ENCODE data around the gene TAOK2.
"Not testable (repeated sequence)": the region's sequence is repeated elsewhere in the genome, so short reads cannot be mapped to it uniquely, and the experiment has no call there.

Gene TAOK2

DNA sequence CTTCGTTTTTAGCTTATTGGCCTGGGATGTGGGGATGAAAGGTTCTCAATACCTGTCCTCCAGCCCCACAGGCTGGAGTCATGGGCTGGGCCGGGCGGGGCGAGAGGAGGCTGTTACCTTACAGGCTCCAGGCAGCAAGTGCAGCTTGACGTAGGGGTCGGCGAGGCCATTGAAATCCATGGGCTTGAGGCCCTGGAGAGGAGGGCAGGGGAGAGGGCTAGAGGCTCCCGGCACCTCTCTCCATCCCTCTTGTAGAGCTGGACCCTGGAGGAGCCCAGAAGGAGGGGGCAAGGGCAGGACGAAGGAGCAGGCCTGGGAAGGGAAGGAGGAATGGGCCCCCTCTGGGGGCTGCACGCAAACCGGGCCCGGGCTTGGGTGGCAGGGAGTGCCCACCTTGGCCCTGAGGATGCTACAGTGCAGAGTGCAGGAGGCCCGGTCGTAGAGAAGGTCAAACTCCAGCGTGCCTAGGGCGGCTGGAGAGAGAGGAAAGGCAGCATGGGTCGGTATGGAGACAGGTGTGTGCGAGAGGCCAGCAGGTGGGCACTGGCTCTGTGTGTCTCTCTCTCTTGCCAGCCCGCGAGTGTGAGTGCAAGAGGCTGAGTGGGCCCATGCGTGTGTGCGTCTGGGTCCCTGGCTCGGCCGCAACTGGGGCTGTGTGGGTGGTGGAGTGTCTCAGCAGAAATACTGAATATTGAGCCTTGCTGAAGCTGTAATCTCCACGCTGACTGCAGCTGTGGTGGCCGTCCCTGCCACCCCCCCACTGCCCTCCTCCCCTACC, 35.6 kb downstream of the TAOK2 start:
- DNase-seq (ENCODE audit: insufficient read length) = no peak
- FAIRE-seq = no peak
- TF ChIP-seq POLR2AphosphoS5 (IDR thresholded peaks at IDR 0.05; ENCODE audit: low read depth, low read length) = no peak
- no peak for TF ChIP-seq TAF1 (IDR thresholded peaks at IDR 0.05; ENCODE audit: borderline replicate concordance, low read depth, low read length)

DNA sequence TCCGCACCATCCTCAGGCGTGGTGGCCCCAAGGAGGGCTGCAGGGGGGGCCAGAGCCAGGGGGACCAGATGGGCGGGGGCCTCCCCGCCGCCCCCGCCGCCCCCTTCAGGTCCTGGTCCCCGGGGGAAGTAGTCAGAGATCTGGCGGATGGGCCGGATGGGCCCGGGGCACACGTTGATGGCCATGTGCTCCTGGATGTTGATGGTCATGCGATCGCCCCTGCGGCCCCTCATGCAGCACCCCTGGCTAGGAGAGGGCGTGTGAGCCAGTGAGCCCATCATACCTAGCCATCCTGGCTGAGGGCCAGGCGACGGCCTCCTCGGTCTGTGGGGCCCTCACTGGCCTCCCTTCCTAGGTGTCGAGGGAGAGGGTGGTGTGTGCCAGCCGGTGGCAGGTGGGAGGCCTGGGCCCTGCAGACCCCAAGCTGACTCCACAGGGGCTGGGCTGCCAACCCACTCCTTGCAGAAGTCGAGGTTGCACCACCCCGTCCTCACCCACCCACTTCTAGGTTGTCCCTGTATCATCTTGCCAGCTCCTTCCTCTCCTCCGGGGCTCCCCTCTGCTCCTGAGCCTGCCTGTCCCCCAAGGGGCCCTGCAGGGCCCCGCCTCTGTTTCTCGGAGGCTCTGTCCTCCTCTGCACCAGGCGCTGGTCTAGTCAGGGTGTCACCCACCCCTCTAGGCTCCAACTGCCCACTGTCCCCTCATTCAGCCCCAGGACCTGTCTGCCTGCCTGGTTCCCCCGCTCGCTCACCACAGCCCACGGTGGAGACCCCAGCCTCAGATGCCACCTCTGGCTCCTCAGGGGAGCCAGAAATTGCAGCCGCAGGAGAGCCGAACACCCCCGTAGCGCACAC, 36.5 kb downstream of the TAOK2 start:
- TF ChIP-seq POLR2AphosphoS5 (IDR thresholded peaks at IDR 0.05; ENCODE audit: low read depth, low read length) (no peak), TAF1 (IDR thresholded peaks at IDR 0.05; ENCODE audit: borderline replicate concordance, low read depth, low read length) (no peak), POLR2A (IDR thresholded peaks at IDR 0.05; ENCODE audit: low read depth, low read length) (no peak)
- FAIRE-seq = no peak
- no peak for DNase-seq (ENCODE audit: insufficient read length)

DNA sequence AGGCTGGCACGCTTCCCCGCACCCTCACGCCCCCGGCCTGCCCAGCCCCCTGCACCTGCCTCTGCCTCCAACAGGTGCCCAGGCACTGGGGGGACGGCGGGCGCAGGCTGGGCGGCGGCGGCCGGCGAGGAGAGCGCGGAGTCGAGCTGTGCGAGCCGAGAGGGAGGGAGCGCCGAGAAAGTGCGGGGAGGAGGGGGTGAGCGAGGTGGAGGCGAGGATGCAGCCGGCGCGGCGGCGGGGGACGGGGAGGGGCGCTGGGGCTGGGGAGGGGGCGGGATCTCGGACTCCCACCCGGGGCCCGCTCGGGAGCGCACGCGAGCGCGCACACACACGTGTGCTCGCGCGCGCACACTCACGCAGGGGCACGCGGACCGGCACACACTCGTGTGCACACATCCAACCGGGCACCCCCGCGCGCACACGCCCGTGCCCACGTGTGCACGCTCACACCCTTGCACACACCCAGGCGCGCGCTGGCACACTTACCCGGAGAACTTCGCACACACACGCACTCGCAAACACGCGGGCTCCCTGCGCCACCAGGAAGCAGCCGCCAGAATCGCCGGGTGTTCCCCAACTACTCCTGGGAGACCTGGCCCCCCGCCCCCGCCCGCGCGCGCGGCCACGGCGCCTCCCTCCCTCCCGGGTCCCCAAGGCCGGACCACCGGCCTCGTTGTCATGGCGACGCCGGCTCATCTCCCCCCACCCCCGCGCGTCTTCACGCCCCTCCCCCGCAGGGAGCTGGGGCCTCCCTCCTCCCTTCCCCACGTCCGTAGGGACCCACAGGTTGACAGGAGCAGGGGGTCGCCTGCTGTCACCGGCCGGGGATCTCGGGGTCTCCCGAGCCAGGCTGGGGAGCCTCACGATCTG, 37.4 kb downstream of the TAOK2 start, which contains the start of gene DOC2A:
TSS of gene DOC2A (minus strand) at position 184 of the 870 bp plus-strand sequence. CDS start 805 bp downstream, outside the sequence.
- TF ChIP-seq POLR2A (IDR thresholded peaks at IDR 0.05; ENCODE audit: low read depth, low read length) (no peak), TAF1 (IDR thresholded peaks at IDR 0.05; ENCODE audit: borderline replicate concordance, low read depth, low read length) (no peak), POLR2AphosphoS5 (IDR thresholded peaks at IDR 0.05; ENCODE audit: low read depth, low read length) (no peak)
- FAIRE-seq (no peak), DNase-seq (ENCODE audit: insufficient read length) (no peak)

DNA sequence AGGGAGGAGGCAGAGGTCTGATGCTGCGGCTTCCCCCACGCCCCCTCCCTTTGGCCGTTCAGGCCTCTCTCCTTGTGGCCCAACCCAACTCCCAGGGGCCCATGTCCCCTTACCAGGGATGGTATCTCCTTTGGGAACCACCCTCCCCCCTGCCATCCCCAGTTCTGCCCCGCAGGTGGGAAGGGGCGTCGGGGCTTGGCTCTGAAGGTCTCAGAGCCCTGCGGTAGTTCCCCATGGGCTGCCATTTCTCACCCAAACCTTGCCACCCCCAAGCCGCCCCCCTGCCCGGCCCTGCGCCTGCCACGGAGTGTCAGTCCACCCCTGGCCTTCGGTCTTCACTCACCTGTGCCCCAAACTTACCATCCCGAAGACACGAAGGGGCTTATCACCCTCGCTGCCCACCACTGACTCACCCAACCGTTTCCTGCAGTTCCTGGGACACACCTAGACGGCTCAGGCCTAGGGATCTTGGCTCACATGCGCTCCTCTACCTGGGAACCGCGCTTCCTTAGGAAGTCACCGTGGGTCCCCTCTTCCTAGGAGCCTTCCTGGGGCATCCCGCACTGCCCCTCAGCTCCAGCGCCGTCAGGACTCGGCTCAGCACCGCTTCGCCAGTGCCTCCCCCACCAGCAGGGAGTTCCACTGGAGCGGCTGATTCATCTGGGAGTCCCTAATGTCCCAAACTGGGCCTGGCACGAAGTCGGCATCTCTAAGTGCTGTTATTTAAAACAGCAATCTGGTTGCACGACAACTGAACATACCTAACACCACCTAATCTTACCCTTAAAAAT, 38.2 kb downstream of the TAOK2 start:
- no peak for TF ChIP-seq POLR2A (IDR thresholded peaks at IDR 0.05; ENCODE audit: low read depth, low read length)
- no peak for TF ChIP-seq POLR2AphosphoS5 (IDR thresholded peaks at IDR 0.05; ENCODE audit: low read depth, low read length)
- TF ChIP-seq TAF1 (IDR thresholded peaks at IDR 0.05; ENCODE audit: borderline replicate concordance, low read depth, low read length) = no peak
- FAIRE-seq (no peak), DNase-seq (ENCODE audit: insufficient read length) (no peak)

DNA sequence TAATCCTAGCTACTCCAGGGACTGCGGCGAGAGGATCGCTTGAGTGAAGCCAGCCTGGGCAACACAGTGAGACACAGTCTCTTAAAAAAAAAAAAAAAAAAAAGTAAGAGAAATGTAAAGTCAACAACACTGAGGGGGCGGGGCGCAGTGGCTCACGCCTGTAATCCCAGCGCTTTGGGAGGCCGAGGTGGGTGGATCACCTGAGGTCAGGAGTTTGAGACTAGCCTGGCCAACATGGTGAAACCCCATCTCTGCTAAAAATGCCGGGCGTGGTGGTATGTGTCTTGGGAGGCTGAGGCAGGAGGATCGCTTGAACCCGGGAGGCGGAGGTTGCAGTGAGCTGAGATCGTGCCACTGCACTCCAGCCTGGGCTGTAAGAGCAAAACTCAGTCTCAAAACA, 38.9 kb downstream of the TAOK2 start:
- not testable (repeated sequence) for DNase-seq (ENCODE audit: insufficient read length); FAIRE-seq

DNA sequence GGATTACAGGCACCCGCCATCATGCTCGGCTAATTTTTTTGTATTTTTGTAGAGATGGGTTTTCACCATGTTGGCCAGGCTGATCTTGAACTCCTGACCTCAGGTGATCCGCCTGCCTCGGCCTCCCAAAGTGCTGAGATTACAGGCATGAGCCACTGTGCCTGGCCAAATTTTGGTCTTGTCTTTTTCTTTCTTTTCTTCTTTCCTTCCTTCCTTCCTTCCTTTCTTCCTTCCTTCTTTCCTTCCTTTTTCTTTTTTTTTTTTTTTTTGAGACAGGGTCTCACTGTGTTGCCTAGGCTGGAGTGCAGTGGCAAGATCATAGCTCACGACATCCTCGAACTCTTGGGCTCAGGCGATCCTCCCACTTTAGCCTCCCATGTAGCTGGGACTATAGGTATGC, 41.8 kb downstream of the TAOK2 start:
- FAIRE-seq = not testable (repeated sequence)

DNA sequence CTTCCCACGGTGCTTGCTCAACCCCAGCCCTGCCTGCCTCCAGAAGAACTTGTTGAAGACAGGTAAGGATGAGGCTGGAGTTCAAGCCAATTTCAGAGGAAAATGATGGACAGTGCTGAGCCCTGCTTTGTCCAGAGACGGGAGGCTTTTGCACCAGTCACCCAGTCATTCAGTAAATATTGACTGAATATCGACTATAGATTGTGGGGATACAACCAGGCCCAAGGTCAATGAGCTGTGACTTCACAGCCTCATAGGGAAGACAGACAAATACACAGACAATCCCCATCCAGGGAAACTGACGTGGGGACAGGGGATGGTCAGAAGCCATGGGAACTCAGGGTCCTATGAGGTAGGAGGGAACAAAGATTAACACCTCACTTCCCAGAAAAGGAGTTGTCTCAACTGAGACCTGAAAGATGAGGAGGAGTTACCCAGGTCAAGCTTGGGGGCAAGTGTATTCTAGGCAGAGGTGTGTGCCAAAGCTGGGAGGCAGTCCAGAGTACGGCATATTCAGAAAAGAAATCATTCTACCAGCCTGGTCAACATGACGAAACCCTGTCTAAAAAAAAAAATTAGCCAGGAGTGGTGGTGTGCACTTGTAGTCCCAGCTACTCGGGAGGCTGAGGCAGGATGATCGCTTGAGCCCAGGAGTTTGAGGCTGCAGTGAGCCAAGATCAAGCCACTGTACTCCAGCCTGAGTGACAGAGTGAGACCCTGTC, 43.0 kb downstream of the TAOK2 start:
- no peak for TF ChIP-seq POLR2AphosphoS5 (IDR thresholded peaks at IDR 0.05; ENCODE audit: low read depth, low read length)
- TF ChIP-seq POLR2A (IDR thresholded peaks at IDR 0.05; ENCODE audit: low read depth, low read length) = no peak
- no peak for TF ChIP-seq TAF1 (IDR thresholded peaks at IDR 0.05; ENCODE audit: borderline replicate concordance, low read depth, low read length)
- no peak for DNase-seq (ENCODE audit: insufficient read length)
- FAIRE-seq = no peak

More for the DNA sequence above, 41.8 kb downstream of the TAOK2 start:
- DNase-seq (ENCODE audit: insufficient read length) = not testable (repeated sequence)

DNA sequence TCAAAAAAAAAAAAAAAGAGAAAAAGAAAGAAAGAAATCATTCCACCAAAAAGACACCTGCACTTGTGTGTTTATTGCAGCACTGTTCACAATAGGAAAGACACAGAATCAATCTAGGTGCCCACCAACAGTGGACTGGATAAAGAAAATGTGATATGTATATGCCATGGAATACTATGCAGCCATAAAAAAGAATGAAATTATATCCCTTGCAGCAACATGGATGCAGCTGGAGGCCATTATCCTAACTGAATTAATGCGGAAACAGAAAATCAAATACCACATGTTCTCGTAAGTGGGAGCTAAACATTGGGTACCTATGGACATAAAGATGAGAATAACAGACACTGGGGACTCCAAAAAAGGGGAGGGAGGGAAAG, 43.6 kb downstream of the TAOK2 start:
- no peak for DNase-seq (ENCODE audit: insufficient read length)
- FAIRE-seq = no peak
- no peak for TF ChIP-seq POLR2AphosphoS5 (IDR thresholded peaks at IDR 0.05; ENCODE audit: low read depth, low read length)
- TF ChIP-seq TAF1 (IDR thresholded peaks at IDR 0.05; ENCODE audit: borderline replicate concordance, low read depth, low read length) = no peak
- no peak for TF ChIP-seq POLR2A (IDR thresholded peaks at IDR 0.05; ENCODE audit: low read depth, low read length)

DNA sequence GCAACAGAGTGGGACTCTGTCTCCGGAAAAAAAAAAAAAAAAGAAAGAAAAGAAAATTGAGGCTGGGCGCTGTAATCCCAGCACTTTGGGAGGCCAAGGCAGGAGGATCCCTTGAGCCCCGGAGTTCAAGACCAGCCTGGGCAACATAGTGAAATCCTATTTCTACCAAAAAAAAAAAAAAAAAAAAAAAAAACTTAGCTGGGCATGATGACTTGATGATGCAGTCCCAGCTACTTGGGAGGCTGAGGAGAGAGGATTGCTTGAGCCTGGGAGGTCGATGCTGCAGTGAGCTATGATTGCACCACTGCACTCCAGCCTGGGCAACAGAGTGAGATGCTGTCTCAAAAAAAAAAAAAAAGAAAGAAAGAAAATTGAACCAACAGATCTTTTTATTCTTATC, 44.3 kb downstream of the TAOK2 start:
- DNase-seq (ENCODE audit: insufficient read length); FAIRE-seq: not testable (repeated sequence)

DNA sequence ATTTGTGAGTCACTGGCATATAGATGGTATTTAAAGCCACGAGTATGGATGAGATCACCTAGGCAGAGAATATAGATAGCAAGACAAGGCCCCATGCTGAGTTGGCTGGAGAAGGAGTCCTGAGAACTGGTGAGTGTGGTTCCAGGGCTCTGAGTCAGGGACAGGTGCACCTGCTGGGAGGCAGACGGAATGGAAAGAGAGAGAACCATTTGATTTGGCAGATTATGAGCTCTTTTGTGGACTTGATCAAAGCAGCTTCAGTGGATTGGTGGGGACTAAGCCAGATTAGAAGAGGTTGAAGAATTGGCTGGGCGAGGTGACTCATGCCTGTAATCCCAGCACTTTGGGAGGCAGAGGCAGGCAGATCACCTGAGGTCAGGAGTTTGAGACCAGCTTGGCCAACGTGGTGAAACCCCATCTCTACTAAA, 45.1 kb downstream of the TAOK2 start:
- TF ChIP-seq TAF1 (IDR thresholded peaks at IDR 0.05; ENCODE audit: borderline replicate concordance, low read depth, low read length) (no peak), POLR2AphosphoS5 (IDR thresholded peaks at IDR 0.05; ENCODE audit: low read depth, low read length) (no peak), POLR2A (IDR thresholded peaks at IDR 0.05; ENCODE audit: low read depth, low read length) (no peak)
- FAIRE-seq (no peak), DNase-seq (ENCODE audit: insufficient read length) (no peak)

All from GM12892 (cell line).